CD4-positive, alpha-beta T cell treated with Interferon alpha-2 for 1 hour (primary cell): ENCODE results near the gene ETV4.
"Not testable (repeated sequence)": the region's sequence is repeated elsewhere in the genome, so short reads cannot be mapped to it uniquely, and the experiment has no call there.

Source experiments
- DNase-seq, 2 donors: peaks; one replicate each; pipeline ENCODE4 v3.0.0-alpha.2; 2020 to 2022

The ETV4 gene

GRCh38 chr17:43509440-43509839, 36.7 kb downstream of the ETV4 start:
- DNase-seq: not testable (repeated sequence)

- DNase-seq: no peak
Measured at GRCh38 chr17:43490621-43491020, 55.5 kb downstream of the ETV4 start.

- DNase-seq: peak; percentile 97 to 99
Measured at GRCh38 chr17:43483674-43484551, 62.2 kb downstream of the ETV4 start, which contains the start of gene DHX8. Gene DHX8, plus strand, starts transcription at chr17:43483975. Its CDS starts 63 bp downstream, at chr17:43484038.

GRCh38 chr17:43482103-43483012, 63.8 kb downstream of the ETV4 start:
- DNase-seq: no peak

- no peak for DNase-seq
Measured at GRCh38 chr17:43479948-43480347, 66.2 kb downstream of the ETV4 start.
